Measurements from ENCODE around the gene RPL36. TPM values are rescaled to one million over a fixed set of nuclear protein-coding genes. Genes with fewer than 3 reads are reported as not detected.
"Not testable (repeated sequence)": the region's sequence is repeated elsewhere in the genome, so short reads cannot be mapped to it uniquely, and the experiment has no call there.

RPL36 gene
- total RNA-seq, 1 donor from 2014 or later, result 435 TPM

GRCh38 chr19:5718579-5719273 is 28.6 kb downstream of the RPL36 start:
- no peak for ATAC-seq
- intact Hi-C loops (cut with DNase I), result loop anchor here (2.0 kb wide), 1 partner anchor 28 kb away; the partner anchor contains the start of gene RPL36

DNA sequence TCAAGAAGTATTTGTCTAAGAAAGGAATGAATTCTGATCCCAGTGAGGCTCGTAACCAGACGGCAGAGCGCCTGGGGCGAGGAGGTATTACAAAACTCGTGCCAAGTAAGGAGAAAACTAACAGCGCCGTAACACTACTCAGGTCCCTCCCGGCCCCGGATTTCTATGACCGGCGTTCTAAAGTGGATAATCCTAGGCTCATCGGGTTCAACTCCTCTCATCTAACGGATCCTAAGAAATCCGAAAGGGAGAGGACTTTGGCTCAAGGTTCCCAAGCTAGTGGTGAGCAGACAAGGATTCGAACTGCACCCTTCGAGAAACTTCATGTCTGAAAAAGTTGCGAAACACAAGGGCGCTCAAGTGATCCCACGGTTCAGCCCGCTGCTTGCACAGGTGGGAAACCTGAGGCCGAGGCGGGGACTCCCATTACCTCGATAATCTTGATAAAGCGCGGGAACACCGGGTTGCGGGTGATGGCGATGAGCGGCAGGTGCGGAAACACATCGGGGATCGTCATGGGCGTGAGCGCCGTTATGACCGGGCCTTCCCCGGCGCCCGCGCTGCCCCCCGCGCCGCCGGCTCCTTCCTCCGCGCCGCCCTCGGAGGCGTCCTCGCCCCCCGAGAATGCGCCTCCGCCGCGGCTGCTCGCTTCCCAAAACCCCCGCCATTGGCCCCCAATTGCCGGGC is 29.3 kb downstream of the RPL36 start:
- ATAC-seq, result no peak
- intact Hi-C loops (cut with DNase I), result loop anchor here (2.0 kb wide), 1 partner anchor 29 kb away; the partner anchor contains the start of gene RPL36
- peak; percentile 64 for DNase-seq (ENCODE audit: missing footprints)

More at GRCh38 chr19:5718579-5719273, 28.6 kb downstream of the RPL36 start:
- DNase-seq (ENCODE audit: missing footprints), result no peak

- DNase-seq (ENCODE audit: missing footprints), result peak; percentile 99
- ATAC-seq, result peak; percentile 99
- intact Hi-C loops (cut with DNase I), result loop anchor here (2.0 to 5.0 kb wide), 2 partner anchors 29 to 38 kb away; partner anchors contain the start of genes HSD11B1L, MICOS13 and RPL36
Measured at GRCh38 chr19:5719961-5720790, 30.1 kb downstream of the RPL36 start, which contains the start of the genes CATSPERD and LONP1. TSS of gene CATSPERD (plus strand) at chr19:5720637. CDS start at chr19:5720738, 101 bp downstream. TSS of gene LONP1 (minus strand) at chr19:5720146. CDS start at chr19:5720132, 14 bp downstream.

DNA sequence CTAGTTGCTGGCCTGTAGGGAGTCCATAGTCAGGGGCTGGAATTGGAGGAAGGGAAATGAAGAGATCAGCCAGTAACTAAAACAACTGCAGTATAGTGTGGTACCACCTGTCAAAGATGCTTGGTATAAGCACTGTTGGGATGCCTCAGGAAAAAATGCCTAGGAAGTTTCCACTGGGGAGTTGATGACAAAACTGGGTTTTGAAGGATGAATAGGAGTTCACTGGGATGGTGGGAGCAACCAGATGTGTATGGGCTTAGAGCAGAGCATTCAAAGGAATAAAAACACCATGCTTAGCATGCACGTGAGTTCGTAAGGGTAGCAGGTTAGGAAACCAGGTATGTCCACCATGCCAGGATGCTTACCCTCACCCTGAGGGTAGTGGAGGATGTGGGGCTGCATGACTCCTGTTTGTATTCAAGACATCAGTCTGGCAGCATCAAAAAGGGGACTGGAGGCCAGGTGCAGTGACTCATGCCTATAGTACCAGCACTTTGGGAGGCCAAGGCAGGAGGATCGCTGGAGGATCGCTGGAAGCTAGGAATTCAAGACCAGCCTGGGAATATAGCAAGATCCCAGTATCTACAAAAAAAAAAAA is 37.5 kb downstream of the RPL36 start:
- DNase-seq (ENCODE audit: missing footprints) (no peak), ATAC-seq (no peak)
- intact Hi-C loops (cut with DNase I), result no loop called here

DNA sequence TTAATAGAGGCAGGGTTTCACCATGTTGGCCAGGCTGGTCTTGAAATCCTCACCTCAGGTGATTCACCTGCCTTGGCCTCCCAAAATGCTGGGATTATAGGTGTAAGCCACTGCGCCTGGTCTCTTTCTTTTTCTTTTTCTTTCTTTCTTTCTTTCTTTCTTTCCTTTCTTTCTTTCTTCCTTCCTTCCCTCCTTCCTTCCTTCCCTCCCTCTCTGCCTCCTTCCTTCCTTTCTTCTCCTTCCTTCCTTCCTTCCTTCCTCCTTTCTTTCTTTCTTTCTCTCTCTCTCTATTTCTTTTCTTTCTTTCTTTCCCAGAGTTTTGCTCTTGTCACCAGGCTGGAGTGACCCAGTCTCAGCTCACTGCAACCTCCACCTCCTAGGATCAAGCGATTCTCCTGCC is 43.1 kb downstream of the RPL36 start:
- intact Hi-C loops (cut with DNase I); DNase-seq (ENCODE audit: missing footprints); ATAC-seq: not testable (repeated sequence)

GRCh38 chr19:5738423-5738822 is 48.3 kb downstream of the RPL36 start:
- DNase-seq (ENCODE audit: missing footprints) (no peak), ATAC-seq (no peak)
- intact Hi-C loops (cut with DNase I), result no loop called here

Other genes starting within 250 kb of the RPL36 start
- not detected for gene ZNRF4, start 234.9 kb upstream of the RPL36 start, total RNA-seq
- not detected for gene TINCR, start 122.3 kb upstream of the RPL36 start, total RNA-seq
- gene SAFB2, start 67.5 kb upstream of the RPL36 start, total RNA-seq, result 43.7 TPM
- 59.8 TPM for gene SAFB, start 67.2 kb upstream of the RPL36 start, total RNA-seq
- 172 TPM for gene MICOS13, start 9.8 kb upstream of the RPL36 start, total RNA-seq
- gene HSD11B1L, start 9.3 kb upstream of the RPL36 start, total RNA-seq, result 3.9 TPM
- 98.1 TPM for gene LONP1, start 29.9 kb downstream of the RPL36 start, total RNA-seq
- gene CATSPERD, start 30.3 kb downstream of the RPL36 start, total RNA-seq, result not detected
- gene PRR22, start 94.5 kb downstream of the RPL36 start, total RNA-seq, result 1.3 TPM
- gene DUS3L, start 100.9 kb downstream of the RPL36 start, total RNA-seq, result 11.8 TPM
- 27.5 TPM for gene NRTN, start 114.8 kb downstream of the RPL36 start, total RNA-seq
- gene FUT6, start 149.4 kb downstream of the RPL36 start, total RNA-seq, result not detected
- gene FUT3, start 161.2 kb downstream of the RPL36 start, total RNA-seq, result not detected
- not detected for gene FUT5, start 180.2 kb downstream of the RPL36 start, total RNA-seq
- 571 TPM for gene NDUFA11, start 213.5 kb downstream of the RPL36 start, total RNA-seq
- gene VMAC, start 214.6 kb downstream of the RPL36 start, total RNA-seq, result 1.6 TPM
- 3.8 TPM for gene CAPS, start 224.0 kb downstream of the RPL36 start, total RNA-seq